COLO829 (cell line): ENCODE data around the gene LEFTY1.
A peak's percentile ranks its signal among the peaks of the same experiment; 100 is the strongest.
"Not testable (repeated sequence)": the region's sequence is repeated elsewhere in the genome, so short reads cannot be mapped to it uniquely, and the experiment has no call there.

Source experiments
- DNase-seq: peaks from one replicate; pipeline ENCODE4 v3.0.0; 2012; ENCODE audit warnings: low spot score

LEFTY1 gene

DNA sequence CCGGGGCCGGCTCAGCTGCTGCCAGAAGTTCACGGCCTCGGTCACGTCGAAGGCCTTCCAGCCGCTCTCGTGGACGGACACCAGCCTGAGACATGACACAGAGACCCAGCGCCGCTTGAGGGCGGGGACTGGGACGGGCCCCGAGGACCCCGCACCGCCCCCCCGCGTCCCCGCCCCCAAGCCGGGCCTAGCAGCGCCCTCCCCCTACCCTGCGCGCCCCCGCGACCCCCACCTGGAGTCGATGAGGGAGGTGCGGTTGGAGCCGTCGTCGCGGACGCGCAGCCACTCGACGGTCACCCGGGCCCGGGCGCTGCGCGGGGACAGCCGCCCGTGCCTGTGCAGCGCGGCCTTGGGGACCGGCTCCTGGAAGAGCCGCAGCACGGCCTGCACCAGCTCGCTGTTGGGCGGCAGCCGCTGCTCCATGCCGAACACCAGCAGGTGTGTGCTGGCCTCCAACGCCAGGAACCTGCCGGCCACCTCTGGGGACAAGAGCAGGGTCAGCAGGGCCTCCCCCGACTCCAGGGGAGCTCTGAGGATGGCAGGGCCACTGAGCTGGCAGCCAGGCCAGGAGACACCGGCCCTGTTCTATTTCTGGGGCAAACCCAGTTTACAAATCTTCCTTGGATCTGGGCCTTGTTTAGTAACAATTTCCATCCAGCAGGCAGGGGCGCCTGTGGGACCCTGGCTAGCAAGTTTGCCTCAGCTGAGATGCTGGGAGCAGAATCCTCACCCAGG, 1.2 kb downstream of the LEFTY1 start:
- DNase-seq: not testable (repeated sequence)

DNA sequence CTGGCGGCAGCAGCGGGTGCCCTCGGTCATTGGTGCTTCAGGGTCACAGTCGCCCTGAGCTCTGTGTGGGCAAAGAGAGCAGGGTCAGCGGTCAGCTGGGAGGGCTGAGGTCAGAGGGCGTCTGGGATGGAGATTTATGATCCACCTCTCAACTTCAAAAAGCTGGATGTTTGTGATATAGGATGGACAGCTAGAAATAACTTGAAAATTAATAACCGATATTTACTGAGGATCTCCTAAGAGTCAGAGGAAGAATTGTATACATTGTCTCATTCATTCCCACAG, 2.0 kb downstream of the LEFTY1 start:
- DNase-seq: no peak

DNA sequence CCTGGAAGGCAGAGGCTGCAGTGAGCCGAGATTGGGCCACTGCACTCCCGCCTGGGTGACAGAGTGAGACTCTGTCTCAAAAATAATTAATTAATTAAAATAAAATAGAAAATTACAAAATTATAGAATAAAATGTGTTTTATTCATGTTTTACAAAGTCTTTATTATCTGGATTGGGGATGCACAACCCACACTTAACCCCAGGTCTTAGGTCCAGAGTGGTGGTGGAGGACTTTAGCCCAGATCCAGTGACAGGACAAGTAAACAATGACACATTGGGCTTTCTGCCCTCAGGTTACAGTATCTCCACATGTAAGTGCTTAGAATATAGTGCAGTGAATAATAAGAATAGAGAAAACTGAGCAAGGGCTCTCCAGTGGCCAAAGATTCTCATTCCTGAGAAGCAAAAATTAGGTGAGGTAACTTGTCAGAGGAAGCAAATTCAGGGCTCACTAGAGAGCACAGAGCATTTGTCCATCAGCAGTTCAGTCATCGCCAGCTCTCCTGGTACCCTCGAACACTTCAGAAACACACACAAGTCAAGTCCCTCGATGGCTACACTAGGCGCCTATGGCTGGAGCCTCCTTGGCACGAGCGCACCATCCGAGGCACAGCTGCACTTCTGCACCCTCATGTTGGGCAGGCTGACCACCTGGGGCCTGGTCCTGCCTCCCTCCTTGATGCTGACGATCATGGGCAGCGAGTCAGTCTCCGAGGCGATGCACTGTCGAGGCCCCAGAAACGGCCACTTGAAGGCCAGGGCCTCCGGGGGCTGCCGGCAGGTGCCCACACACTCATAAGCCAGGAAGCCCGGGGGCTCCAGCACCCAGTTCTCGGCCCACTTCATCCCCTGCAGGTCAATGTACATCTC, 2.6 kb downstream of the LEFTY1 start:
- no peak for DNase-seq

DNA sequence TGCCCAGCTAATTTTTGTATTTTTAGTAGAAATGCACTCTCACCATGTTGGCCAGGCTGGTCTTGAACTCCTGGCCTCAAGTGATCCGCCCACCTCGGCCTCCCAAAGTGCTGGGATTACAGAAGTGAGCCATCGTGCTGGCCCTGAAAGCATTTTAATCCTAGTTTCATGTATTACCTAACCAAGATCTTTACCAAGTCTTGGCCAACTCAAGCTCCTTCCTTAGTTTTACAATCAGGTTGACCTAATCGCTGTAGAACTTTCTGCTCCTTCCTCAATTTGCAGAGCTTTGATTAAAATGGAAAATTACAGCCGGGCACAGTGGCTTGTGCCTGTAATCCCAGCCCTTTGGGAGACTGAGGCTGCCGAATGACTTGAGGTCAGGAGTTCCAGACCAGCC, 3.6 kb downstream of the LEFTY1 start:
- DNase-seq: no peak

DNA sequence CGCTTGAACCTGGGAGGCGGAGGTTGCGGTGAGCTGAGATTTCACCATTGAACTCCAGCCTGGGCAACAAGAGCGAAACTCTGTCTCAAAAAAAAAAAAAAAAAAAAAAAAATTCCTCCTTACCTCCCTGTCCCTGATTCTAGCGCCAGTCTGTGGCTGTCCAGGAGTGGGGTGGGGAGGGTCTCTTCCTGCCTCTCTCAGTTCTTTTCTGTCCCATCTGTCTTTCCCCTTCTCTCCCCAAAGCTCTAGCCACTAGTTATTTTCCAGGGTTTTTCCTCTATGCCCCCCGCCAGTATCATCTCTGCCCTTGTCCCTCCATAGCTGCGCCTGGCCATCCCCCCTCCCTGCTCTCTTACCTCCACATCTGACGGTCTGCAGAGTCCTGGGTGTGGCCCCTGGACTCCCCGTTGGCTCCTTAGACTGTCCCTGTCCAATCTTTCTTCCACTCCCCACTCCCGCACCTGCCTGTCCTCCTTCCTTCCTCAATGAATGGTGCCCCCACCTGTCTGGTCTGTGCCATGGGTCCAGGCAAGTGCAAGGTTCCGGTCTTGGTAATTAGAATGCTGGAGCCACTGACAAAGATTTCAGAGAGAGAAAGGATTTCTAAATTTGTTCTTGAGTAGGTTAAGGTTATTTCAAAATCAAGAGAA, 5.2 kb downstream of the LEFTY1 start:
- no peak for DNase-seq

DNA sequence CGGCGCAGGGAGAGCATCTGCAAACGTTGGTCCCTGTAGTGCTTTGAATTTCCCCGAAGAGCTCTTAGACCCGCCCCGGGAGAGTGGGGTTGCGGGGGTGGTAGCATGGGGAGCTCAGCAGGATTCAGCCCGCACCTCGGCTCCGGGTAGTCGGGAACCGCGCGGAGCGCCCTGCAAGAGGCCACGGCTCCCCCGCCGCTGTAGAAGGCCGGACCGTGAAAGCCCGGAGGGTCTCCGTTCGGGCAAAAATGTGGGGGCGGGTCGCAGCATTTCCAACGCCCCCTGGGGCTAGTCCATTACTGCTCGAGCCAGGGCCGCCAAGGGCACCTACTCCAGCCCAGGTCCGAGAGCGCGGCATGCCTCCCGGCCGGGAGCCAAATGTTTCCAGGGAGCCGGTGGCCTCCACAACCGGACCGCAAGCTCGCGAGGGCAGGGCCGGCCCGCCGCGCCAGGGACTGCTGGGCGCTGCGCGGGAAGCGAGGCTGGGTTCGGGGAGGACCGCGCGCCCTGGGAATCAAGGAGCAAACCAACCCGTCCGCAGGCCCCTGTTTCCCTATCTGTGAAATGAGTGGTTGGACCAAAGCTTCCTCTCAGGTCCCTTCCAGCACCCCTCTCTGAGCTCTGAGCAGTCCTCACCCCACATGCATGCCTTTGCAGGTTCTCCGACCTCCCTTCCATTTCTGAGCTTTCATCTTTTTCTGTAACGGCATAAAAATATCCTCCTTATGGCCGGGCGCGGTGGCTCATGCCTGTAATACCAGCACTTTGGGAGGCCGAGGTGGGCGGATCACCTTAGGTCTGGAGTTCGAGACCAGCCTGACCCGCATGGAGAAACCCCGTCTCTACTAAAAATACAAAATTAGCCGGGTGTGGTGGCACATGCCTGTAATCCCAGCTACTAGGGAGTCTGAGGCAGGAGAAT, 6.0 kb downstream of the LEFTY1 start:
- no peak for DNase-seq

DNA sequence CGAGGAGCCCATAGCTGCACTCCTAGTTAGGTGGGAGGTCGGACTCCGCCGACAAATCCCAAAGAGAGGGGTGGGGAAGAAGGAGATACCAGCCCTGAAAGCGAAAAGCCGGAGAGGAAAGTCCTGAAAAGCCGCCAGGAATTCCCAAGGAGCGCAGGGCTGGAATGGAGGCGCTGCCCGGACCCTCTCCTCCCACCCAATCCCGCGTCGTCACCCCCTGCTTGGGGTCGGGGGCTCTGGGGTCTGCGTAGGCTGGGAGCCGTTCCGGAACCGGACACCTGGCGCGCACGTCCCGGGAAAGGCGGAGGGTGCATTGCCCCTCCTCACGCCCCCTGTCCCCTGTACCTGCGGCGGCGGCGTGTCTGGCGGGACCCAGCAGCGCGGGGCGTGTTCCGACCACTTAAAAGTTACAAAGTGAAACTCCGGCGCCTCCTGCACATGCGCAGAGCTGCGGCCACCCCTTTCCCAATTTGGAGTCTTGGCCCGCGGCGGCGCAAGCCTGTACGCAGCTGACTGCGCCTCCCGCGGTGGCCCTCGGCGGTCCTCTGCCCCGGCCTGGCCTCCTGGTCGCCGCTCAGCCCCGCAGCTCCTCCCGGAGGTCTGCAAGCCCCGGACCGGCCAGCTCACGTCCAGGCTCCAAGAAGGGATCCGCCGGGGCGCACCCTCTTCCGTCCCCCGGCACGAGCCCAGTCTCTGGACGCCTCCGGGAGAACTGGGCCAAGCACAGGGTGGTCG, 6.8 kb downstream of the LEFTY1 start, which contains the start of gene TMEM63A:
Gene TMEM63A, minus strand, starts transcription at position 422 of the 735 bp plus-strand sequence. CDS start 4,800 bp downstream, outside the sequence.
- DNase-seq: peak; percentile 93

DNA sequence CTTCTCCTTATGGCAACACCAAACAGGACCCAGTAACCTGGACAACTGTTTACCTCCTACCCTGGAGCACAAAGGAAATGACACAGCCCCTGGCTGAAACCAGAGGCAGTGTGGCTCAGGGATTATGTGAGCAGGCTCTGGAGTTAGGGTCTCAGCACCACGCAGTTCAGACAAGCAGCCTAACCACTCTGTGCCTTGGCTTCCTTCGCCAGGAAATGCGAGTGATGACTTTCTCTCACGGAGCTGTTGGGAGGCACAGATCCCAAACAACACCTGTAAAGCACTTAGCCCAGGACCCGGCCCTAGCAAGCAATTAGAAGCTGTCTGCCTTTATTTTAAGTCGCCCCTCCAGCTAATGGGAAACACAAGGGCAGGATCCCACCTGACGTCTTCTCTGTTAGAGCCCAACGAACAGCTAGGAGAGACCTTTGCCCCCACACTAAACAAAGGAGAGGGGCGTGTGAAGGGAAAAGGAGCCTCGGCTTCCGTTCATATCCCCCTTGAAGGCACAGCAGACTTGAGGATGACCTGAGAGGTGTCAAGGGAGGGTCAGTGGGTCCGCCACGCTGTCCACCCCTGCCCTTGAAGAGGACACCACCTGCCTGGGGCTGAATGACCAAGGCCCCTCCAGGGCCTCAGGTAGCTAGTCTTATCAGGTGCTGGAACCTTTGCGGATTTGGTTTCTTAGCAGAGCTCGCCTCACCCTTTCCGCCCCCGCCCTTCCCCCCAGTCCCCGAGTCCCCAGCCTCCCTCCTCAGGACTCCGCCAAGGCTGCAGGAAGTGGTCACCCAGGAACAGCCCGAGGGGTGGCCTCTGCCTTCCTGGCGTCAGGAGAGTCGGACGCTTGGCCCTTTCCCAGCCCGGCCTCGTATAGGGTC, 7.6 kb downstream of the LEFTY1 start:
- no peak for DNase-seq

DNA sequence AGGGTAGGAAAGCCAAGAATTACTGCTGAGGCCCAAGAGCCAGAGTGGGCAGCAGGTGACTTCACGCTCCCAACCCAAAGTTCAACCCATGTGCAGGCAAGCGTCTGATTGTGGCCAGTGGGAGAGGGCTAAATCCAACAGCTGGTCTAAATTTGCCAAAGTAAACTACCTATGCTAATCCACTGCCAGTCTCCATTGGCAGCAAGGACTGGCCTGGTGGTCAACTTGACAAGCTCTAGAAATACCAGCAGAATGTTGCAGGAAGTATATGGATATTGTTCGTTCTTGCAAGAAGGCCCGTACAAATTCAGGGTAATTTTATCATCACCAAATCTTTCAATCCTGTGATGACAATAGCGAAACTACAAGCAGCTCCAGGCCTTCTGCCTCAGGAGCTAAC, 8.3 kb downstream of the LEFTY1 start:
- no peak for DNase-seq

DNA sequence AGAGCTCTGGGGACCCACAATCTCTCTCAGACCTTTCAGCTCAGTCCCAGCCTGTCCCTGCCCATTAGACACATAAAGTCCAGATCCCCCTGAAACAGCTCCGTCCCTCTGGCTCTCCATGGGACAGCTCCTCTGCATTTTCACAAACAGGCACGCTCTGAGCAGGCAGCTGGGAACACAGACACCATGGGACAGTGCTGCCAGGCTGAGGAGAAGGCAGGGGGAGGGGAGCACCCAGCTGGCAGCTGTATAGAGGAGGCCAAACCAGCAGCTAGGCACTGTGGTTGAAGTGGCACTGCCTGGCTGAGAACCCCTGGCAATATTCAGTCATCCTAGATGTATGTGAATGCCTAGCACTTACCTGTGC, 8.7 kb downstream of the LEFTY1 start:
- no peak for DNase-seq

DNA sequence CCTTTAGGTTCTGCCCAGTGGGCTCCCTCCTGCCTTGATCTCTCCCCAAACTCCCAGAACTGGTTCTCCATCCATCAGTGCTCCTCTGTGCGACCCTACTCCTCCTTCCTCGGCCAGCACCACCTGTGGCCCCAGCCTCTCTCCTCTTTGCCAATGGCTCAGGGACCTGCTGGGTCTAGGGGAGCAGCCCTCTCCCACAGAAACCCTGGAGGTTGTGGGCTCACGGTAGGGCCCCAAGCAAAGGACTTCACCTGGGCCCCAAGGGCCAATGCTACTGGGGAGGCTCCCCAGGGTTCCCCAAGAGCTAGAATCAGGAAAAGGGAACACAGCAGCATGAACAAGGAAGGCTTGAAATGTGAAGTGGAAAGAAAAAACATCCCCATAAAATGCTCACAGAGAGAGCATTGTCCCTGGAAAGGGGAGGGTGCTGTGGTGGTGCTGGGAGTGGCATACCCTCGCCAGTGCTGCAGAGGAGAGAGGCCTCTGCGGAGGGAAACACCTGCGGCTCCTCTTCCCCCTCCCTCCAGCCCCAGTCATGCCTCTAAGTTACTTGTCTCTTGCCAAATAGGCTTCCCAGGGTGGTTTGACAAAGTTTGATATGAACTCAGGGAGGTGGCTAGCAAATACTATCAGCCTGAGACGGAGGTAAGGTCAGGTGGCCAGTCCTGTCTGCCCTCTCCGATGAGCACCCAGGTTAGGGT, 9.3 kb downstream of the LEFTY1 start:
- DNase-seq: peak; percentile 94

DNA sequence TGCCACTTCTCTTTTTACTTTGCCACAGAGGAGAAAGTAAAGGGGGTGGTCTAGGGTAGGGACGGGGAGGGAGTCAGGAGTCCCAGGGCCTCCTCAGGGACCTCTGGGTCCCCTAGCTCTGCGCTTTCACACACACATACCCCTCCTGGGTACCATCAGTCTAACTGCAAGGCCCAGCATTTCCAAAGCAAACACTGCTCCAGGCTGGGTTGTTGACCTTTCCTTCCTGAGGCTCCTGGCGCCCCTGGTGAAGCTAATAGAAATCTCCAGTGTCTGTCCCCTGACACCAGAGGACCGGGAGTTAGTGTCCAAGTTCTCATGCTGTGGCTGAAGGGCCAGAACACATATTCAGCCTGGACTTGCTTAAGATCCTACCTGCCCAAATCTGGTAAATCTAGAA, 10.7 kb downstream of the LEFTY1 start:
- DNase-seq: no peak

DNA sequence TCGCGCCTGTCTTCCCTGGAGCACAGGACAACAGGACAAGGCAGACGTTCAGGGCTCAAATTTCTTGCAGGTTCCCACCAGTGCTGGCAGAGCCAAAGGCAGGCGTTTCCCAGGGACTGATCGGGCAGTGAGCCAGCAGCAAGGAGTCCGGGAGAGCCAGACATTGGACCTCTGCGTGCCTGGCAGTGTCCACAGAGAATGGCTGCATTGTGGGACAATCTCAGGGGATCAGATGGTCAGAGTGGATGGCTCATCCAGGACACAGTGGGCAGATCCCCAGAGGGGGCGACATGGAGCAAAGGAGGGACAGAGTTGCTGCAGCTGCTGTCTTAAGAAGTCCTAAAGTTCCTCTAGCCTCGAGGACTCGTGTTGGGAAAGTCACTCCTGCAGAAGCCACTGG, 11.4 kb downstream of the LEFTY1 start:
- DNase-seq: peak; percentile 88

DNA sequence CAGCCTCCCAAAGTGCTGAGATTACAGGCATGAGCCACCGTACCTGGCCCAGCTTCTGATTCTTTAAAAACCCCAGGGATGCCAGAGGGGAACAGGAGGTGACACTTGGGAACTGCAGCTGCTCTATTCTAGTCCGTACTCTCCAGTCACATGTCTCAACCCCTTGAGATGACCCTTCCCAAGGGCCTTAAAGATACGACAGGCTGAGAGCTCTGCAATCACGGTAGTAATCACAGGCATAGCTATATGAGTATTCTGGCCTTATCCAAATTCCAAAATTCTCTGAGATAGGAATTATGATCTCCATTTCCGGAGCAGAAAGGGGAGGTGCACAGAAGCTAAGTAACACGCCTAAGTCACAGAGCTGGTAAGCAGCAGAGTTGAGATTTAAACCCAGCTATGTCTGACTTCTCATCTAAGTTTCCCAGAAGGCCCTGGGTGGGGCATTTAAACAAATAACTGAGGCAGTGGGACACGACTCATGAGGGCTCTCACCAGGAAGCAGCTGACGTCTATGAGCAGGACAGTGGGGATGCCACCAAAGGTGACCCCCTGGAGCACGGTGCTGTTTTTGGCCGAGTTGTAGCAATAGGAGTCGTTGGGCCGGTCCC, 11.9 kb downstream of the LEFTY1 start:
- DNase-seq: no peak

DNA sequence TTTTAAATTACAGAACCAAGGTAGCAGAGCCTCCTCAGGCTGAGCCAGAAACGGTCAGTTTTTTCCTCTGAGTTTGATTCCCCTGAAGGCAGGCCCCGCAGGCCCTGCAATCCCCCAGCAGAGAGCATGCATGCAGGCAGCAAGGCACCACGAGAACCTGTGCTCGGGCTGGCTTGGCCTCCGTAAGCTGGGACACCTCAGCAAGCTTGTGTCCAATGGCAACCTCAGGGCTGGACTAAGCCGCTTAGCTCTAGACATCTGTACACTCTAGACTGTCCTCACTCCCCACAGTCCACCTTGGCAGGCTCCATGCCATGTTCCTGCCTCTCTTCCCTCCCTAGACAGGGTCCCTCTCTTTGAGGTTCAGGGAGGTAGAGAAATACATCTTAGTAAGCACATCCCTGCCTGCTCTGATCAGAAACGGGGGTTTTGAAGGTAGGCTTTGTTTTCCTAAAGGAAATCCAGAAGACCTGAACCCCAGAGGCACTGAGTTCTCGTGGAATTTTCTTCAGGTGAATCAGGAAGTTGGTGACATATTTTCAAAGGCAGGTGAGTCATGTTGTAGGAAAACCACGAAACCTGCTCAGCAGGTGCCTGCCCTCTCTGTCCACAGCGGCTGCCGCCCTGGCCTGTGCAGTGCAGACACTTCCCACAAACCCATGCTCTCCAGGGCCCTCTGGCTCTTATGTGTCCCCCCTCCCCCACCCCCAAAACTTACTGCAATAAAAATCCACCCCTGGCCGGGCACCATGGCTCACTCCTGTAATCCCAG, 13.7 kb downstream of the LEFTY1 start:
- DNase-seq: no peak

DNA sequence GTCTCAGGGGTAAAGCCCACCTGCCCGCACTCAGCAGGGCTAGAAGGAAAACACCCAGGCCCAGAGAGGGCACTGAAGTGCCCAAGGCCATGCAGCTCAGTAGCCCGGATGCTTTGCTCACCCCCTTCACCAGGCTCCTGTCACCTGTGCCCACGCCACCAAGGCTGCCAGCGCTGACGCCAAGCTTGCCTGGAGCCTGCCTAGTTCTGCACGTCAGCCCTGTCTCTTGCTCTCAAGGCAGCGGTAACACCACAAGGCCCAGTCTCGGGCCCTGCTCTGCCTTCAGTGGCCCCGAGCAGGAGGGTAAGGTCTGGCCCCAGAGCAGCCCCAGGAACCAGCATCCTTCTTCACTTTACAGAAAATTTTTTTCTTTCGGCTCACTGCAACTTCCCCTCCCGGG, 14.5 kb downstream of the LEFTY1 start:
- no peak for DNase-seq

DNA sequence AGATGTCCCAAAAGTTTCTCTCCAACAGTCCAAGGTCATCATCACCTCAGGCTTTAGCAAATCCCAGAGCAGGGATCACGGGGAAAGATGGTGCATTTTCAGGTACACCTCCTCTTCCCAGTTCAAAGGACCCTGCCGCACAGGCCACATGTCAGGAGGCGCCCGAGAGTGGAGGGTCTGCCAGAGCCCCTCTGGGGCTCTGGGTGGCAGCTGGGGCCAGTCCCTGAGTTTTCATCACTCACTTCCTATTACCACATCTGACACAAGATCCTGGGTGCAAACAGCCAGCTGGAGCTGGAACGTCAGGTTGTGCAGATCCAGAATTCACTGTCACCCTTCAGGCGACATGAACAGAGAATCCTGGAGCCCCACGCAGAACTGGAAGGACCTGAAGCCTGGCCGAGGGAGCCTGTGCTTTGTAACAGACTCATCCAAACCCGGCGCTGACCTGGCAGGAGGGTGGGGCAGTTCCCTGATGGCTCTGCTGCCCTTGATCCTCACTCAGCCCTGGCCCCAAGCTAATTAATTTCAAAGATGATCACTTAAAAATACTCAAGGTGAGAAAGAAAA, 15.6 kb downstream of the LEFTY1 start:
- DNase-seq: no peak

DNA sequence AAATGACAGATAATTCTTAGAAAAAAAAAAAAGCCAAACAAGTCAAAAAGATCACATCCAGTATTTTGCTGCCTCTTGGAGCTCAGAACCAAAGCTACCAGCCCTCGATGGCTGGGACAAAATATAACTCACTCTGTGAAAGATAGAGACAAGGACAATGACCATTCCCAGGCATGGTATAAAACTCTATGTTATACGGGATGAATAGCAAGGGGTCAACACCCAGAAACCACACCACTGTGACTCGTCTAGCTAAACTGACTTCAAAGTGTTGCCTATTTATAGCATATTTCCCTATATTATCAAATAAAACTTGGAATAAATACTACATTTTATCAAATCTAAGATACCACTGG, 16.9 kb downstream of the LEFTY1 start:
- DNase-seq: no peak
